Measurements from ENCODE around the gene PDE4B.

The PDE4B gene

DNA sequence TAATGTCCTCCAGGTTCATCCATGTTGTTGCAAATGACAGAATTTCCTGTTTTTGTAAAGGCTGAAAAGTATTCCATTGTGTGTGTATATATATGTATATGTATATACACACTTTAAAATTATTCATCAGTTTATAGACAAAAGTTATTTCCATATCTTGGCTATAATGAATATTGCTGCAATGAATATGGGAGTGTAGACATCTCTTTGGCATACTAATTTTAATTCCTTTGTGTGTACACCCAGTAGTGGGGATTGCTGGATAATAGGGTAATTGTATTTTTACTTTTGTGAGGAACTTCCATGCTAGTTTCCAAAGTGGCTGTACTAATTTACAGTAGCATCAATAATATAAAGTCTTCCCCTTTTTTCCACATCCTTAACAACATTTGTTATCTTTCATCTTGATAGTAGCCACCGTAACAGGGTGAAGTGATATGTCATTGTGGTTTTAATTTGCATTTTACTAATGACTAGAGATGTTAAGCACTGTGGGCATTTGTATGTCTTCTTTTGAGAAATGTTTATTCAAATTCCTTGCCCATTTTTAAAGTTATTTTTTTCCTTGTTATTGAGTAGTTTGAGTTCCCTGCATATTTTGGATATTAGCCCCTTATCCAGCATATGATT is 243.0 kb downstream of the PDE4B start:
- no peak overlapping the region for H3K4me3 ChIP-seq (ENCODE audit: low read depth, low read length)
- TF ChIP-seq, protein P1, sequence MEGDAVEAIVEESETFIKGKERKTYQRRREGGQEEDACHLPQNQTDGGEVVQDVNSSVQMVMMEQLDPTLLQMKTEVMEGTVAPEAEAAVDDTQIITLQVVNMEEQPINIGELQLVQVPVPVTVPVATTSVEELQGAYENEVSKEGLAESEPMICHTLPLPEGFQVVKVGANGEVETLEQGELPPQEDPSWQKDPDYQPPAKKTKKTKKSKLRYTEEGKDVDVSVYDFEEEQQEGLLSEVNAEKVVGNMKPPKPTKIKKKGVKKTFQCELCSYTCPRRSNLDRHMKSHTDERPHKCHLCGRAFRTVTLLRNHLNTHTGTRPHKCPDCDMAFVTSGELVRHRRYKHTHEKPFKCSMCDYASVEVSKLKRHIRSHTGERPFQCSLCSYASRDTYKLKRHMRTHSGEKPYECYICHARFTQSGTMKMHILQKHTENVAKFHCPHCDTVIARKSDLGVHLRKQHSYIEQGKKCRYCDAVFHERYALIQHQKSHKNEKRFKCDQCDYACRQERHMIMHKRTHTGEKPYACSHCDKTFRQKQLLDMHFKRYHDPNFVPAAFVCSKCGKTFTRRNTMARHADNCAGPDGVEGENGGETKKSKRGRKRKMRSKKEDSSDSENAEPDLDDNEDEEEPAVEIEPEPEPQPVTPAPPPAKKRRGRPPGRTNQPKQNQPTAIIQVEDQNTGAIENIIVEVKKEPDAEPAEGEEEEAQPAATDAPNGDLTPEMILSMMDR (IDR thresholded peaks at IDR 0.05; ENCODE audit: borderline replicate concordance, insufficient read depth, low read depth, low read length): no peak

DNA sequence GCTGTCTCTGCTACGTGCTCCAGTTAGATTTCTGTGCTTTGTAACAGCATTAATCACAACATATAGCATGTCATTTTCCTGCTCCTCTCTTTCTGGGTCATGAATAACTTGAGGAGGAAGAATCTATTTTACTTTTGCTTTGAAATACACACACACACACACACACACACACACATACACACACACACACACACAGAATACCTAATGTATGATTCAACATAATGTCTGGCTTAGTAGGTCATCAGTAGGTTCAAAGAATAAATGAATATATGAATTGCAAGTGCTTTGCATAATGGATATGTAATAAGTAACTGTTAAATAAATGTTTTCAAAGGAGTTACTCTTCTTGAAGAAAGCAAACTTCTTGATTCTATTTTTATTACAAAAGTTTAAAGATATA is 249.0 kb downstream of the PDE4B start:
- no peak overlapping the region for H3K4me3 ChIP-seq (ENCODE audit: low read depth, low read length)
- TF ChIP-seq, protein P1 (IDR thresholded peaks at IDR 0.05; ENCODE audit: borderline replicate concordance, insufficient read depth, low read depth, low read length): no peak

DNA sequence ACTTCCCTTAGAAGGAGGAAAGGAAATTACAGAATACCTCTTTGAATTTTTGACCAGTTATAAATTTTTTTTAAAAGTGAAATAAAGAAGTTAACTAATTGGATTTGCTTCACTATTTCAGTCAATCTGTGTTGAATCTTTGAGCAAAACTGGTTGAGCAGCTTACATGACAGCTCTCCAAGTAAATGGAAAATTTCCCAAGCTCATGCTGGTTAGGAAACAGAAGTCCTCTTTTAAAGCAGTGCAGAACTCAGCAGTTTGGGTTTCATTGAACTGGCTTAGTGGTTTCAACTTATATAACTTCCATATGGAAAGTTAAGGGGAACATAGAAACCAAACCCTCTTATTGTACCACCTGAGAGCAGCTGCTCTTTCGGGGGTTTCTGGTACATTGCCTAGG is 250.5 kb downstream of the PDE4B start:
- TF ChIP-seq, protein P1 (IDR thresholded peaks at IDR 0.05; ENCODE audit: borderline replicate concordance, insufficient read depth, low read depth, low read length): no peak
- H3K4me3 ChIP-seq (ENCODE audit: low read depth, low read length): no peak overlapping the region

DNA sequence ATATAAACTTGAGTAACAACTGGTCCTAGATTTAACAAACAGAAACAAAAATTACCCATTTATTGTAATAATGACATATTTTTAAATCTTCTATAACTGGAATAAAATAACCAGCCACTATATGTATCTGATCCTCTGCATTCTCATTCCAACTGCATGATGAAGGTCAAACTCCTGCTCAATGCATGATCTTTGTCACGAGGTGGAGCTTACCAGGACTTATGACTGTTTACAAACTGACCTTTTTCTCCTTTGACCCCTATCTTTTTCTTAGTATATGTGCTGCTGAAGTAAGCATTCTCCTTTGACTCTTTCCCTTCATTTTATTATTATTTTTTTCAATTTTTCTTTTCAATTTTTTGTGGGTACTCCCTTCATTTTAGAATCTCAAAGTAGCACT is 252.2 kb downstream of the PDE4B start:
- TF ChIP-seq, protein P1 (IDR thresholded peaks at IDR 0.05; ENCODE audit: borderline replicate concordance, insufficient read depth, low read depth, low read length): no peak
- H3K4me3 ChIP-seq (ENCODE audit: low read depth, low read length): no peak overlapping the region

DNA sequence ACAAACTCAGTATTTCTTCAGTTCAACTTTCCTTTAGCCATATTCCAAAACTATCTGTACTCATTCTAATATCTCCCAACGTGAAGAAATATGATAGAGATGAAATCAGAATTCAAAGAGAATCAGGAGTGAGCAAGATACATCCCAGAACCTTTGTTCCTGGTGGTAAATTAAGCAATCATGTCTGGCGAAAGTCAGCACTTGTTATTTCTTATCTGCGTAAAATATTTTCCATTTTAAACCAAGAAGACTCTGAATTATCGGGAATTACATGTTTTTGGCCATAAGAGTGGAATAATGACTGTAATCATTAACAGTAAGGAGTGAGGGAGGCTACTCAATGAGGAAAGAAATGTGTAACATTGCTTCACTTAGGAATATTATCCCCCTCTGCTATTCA is 253.7 kb downstream of the PDE4B start:
- TF ChIP-seq, protein P1 (IDR thresholded peaks at IDR 0.05; ENCODE audit: borderline replicate concordance, insufficient read depth, low read depth, low read length): no peak
- no peak overlapping the region for H3K4me3 ChIP-seq (ENCODE audit: low read depth, low read length)

DNA sequence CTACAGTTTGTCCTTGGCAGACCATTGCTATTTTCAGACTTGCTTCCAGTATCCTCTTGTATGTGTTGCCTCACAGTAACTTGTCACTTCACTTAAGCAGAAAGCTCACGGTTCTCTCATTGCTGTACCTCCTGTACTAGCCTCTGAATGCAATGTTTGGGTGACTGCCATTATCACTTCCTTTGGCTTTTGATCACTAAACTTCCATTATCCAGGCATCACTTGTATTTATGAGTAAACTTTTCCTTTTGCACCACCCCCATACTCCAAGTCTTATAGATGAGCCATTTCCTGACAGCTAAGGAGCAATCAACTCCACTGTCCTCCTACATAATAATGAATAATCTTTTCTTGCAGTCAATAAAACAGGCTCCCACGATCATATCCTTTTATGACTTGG is 255.3 kb downstream of the PDE4B start:
- H3K4me3 ChIP-seq (ENCODE audit: low read depth, low read length): no peak overlapping the region

DNA sequence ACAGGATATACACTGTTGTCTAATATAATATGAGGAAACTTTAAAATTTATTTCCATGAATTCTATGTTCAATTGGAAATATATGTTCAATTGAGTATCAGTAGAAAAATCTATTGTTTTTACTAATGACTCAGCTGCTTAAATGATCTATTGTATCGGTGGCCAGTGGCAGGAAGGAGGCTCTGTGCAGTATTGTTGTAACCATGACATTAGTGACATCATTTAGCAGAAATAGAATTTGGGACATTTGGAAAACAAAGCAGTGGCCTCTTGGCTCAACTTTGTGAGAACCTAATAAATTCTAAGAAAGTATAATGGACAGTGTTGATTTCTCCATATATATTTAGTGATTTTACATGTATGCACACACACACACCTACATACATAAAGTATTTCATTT is 257.4 kb downstream of the PDE4B start:
- TF ChIP-seq, protein P1 (IDR thresholded peaks at IDR 0.05; ENCODE audit: borderline replicate concordance, insufficient read depth, low read depth, low read length): no peak

More for the DNA sequence above, 255.3 kb downstream of the PDE4B start:
- TF ChIP-seq, protein P1 (IDR thresholded peaks at IDR 0.05; ENCODE audit: borderline replicate concordance, insufficient read depth, low read depth, low read length): no peak

More for the DNA sequence above, 257.4 kb downstream of the PDE4B start:
- no peak overlapping the region for H3K4me3 ChIP-seq (ENCODE audit: low read depth, low read length)

All from GM12875 (cell line).